GM04504 (cell line): Measurements from ENCODE around the gene TSHZ3.
A peak's percentile ranks its signal among the peaks of the same experiment; 100 is the strongest.

Source experiments
- DNase-seq: peaks from one replicate; pipeline ENCODE4 v3.0.0-alpha.2; 2012; ENCODE audit warnings: low read depth

TSHZ3 gene, protein sequence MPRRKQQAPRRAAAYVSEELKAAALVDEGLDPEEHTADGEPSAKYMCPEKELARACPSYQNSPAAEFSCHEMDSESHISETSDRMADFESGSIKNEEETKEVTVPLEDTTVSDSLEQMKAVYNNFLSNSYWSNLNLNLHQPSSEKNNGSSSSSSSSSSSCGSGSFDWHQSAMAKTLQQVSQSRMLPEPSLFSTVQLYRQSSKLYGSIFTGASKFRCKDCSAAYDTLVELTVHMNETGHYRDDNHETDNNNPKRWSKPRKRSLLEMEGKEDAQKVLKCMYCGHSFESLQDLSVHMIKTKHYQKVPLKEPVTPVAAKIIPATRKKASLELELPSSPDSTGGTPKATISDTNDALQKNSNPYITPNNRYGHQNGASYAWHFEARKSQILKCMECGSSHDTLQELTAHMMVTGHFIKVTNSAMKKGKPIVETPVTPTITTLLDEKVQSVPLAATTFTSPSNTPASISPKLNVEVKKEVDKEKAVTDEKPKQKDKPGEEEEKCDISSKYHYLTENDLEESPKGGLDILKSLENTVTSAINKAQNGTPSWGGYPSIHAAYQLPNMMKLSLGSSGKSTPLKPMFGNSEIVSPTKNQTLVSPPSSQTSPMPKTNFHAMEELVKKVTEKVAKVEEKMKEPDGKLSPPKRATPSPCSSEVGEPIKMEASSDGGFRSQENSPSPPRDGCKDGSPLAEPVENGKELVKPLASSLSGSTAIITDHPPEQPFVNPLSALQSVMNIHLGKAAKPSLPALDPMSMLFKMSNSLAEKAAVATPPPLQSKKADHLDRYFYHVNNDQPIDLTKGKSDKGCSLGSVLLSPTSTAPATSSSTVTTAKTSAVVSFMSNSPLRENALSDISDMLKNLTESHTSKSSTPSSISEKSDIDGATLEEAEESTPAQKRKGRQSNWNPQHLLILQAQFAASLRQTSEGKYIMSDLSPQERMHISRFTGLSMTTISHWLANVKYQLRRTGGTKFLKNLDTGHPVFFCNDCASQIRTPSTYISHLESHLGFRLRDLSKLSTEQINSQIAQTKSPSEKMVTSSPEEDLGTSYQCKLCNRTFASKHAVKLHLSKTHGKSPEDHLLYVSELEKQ

DNA sequence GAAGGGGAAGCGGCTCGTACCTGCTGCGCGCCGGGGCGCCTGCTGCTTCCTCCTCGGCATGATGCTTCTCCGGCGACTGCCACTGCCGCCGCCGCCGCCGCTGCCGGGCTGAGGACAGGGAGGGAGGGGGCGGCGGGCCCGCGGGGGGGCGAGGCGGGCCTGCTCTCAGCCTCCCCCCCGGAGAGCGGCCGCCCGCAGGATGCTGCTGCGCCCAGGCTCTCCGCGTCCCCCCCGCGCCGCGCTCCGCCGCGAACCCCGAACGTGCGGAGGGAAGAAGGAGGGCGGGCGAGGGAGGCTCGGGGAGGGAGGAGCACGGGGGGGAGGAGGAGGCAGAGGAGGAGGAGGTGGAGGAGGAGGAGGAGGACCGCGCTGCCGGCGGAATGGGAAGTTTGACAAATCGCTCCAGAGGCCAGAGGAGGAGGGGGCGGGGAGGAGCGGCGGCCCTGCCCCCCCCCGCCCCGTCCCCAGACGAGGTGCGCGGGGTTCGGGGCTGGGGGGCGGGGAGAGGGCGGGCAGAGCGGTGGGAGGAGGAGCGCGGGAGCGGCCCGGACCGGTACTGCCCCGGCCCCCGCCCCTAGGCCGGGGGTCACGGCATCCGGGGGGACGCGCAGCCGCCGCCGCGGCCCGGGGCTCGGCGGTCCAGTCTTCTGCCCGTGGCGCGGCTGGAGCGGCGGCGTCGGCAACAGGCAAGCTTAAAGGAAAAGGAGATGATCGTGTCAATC is at the start of gene TSHZ3:
TSHZ3 (minus strand) TSS at position 277 of the 722 bp plus-strand sequence; CDS start at position 60, 217 bp downstream.
- peak; percentile 53 for DNase-seq

DNA sequence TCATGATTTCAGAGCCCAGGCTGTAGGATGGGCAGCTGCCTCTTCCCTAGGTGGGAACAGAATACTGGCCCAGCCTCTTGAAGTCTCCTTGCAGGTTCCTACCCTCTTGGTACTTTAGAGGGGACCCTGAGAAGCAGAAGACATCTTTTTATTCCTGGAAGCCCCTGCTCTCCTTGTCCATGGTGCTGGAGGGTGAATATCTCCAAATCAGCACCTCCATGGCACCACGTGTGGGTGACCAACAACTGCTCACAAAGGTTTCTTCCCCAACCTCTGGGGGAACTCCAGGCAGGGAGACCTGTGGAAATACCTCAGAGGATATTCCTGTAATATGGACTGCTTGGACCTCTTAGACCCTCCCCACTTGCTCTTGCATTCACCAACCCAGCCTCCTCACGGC is 48.1 kb upstream of the TSHZ3 start:
- DNase-seq = no peak

GRCh38 chr19:31392464-31392863 is 43.2 kb upstream of the TSHZ3 start:
- no peak for DNase-seq

- no peak for DNase-seq
Measured at GRCh38 chr19:31391518-31391917, 42.3 kb upstream of the TSHZ3 start.

GRCh38 chr19:31390711-31391110 is 41.5 kb upstream of the TSHZ3 start:
- no peak for DNase-seq

GRCh38 chr19:31389874-31390273 is 40.6 kb upstream of the TSHZ3 start:
- no peak for DNase-seq

DNA sequence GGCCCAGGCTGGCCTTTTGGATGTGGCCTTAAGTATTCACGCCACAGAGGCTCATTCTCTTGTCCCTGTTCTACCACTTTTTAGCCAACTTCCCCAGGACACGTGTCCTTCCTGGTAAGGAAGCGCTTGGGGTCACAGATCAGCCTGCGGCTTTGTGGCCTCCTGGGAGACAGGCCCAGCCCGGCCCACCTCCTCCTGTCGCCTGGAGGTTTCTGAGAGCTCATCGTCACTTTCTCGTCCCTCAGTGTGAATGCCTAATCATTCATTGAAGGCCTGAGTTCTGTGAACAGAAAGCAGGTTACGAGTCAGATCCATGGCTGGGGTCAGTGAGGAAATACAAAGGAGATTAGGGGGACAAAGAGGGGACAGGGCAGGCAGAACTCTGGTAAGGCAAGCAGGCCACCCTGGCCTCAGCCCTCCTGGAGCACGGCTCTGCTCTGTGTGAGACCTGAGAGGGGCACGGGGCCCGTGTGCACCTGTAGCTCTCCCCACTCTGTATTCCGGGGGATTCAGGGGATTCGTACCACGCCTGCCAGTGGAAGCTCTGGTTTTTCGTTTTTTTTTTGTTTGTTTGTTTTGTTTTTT is 38.6 kb upstream of the TSHZ3 start:
- DNase-seq = no peak

- DNase-seq = no peak
Measured at GRCh38 chr19:31386806-31387205, 37.6 kb upstream of the TSHZ3 start.

DNA sequence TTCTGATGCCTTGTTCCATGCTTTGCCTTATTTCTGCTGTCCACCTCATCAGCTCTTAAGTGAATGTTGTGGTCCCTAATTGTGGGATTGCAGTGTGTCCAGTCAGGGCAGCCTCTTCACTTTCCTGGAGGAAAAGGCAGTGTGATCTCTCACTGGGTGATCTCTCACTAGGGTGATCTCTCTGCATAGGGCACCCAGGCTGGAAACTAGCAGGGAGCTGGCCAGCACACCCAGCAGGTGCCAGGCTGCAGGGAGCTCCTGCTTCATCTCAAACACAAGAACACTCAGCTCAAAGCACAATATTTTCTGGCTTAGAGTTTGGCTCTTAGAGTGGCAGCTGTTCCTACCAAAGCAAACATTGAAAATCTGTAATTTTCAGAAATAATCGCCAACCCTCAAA is 36.5 kb upstream of the TSHZ3 start:
- DNase-seq = no peak

DNA sequence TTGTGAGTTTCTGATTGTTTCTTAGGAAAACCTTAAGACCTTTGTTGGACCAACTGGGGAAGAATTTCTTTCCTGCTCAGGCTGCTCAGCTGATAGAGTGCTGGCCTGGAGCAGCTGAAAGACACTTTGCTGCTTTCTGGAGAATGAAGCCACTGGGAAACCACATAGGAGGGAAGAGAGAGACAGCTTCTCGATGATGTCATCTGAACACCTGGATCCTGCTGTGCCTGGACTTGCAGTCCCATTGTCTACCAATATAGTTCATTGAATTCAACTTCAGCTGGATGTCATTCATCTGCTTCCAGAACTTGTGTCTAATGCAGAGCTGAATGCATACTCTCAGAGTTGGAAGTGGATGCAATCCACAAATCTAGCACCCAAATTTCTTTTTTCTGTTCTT is 34.3 kb upstream of the TSHZ3 start:
- DNase-seq = no peak

GRCh38 chr19:31380854-31381253 is 31.6 kb upstream of the TSHZ3 start:
- no peak for DNase-seq

DNA sequence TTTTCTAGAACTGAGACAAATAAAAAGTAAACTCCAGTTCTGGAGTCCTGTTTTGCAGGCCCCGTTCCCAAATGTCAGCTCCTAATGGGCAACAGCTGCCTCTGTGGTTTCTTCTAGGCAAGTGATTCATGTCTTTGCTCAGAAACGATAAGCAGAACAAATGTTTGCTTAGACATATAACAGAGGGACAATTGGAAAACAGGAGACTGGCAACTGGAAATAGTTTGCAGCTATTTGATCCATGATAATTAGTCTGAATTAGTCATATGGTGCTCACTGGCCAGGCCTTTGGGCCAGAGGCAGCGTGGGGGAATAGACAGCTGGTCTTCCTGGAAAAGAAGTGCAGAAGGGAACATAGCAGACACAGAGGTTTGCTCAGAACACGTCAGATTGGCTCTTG is 29.2 kb upstream of the TSHZ3 start:
- DNase-seq = peak; percentile 87

DNA sequence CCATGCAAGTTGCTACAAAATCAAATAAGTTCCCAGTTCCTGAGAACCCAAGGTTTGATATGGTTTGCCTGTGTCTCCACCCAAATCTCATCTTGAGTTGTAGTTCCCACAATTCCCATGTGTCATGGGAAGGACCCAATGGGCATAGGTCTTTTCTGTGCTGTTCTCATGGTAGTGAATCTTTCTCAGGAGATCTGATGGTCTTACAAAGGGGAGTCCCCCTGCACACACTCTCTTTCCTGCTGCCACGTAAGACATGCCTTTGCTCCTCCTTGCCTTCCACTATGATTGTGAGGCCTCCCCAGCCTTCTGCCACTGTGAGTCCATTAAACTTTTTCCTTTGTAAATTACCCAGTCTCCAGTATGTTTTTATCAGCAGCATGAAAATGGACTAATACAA is 28.5 kb upstream of the TSHZ3 start:
- DNase-seq = no peak

GRCh38 chr19:31372246-31372781 is 23.1 kb upstream of the TSHZ3 start:
- no peak for DNase-seq

DNA sequence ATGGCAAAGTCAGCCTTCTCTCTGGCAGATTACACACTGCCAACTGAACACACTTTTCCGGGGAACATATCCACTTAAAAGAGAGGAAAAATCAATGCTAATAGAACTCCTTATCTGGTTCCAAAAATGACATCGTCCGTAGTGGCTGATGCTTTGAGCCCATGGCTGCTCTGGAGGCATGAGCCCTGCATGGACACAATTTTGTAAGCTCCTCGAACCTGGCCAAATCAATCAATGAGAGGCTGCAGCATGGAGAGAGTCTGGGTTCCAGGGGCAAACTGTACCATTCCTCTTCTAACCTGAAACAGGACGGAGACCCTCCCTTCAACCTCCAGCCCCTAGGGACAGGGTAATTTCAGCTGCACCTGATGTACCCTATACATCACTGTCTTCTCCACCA is 21.0 kb upstream of the TSHZ3 start:
- DNase-seq = no peak

GRCh38 chr19:31364963-31365362 is 15.7 kb upstream of the TSHZ3 start:
- no peak for DNase-seq

DNA sequence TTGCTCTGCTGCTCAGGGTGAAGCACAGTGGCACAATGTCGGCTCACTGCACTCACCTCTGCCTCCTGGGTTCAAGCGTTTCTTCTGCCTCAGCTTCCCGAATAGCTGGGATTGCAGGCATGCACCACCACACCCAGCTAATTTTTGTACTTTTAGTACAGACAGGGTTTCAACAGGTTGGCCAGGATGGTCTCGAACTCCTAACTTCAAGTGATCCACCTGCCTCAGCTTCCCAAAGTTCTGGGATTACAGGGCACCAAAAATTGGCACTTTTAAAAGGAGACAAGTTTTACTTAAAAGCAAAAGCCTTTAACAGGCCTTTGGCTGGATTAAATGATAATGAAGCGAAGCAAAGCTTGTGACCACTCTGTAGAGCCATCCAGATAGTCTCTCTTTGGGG is 12.5 kb upstream of the TSHZ3 start:
- no peak for DNase-seq

GRCh38 chr19:31357315-31357673 is 8.1 kb upstream of the TSHZ3 start:
- DNase-seq = no peak

DNA sequence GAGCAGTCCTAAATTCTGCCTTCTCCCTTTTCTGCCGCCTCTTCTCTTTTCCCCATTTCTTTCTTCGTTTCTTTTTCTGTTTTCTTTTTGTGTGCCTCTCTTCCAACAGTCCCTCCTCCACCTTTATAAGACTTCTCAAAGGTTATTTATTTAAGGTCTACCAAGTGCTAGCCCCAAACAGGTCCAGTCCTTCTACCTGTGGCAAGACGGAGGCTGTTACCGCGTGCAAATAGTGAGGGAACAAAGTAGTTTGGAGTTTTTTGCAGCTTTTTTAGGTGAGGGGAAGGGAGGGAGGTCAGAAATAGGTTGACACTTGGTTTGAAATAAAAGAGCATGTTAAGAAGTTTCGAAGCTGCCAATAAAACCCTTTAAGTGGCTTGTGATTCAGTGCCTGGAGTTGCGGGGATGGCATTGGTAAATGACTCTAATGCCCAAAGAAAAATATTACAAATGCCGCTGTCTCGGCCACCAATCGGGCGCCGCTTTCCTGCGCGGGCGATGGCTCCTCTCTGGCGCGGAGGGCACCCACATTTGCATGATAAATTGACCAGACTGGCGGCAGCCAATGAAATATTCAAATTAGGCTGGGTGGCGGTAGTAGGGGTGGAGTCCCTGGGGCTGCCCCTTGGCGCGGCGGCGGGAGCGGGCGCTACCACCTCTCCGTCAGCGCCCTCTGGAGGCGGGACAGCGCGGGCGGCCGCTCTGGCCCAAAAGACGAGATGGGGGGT is 7.5 kb upstream of the TSHZ3 start:
- no peak for DNase-seq

DNA sequence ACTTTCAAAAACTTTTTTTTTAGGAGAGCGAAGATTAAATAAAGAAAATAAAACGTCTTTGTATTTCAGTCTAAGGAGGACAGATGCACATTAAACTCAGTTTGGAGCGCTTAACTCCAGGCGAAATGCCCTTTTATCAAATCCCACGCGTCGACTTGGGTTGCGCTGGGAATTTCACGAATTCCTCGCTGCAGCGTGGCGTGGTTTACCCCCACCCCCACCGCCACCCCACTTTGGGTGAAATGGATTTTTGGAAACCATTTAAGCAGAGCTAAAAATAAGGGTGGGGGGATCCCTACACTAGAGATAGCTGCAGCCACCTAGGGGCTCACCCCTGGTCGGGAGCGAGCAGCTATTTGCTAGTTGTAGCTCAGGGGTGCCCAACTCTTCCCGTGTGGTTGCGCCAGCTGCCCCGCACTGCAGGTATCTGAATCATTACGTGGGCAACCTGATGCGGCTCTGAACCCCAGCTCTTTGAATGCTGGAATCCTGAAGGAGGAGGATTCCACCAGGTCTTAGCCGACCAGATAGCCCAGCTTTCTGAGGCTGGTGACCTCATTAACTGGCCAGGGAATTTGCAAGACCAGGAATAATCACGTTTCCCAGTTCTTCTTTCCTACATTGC is 6.5 kb upstream of the TSHZ3 start:
- DNase-seq = no peak
